HG03558 (cell line): ENCODE results near the gene BCL2.

Source experiments
- ATAC-seq: cut with Tn5 transposase; IDR thresholded peaks from one replicate; pipeline ENCODE4 v1.9.1; 2021; ENCODE audit warnings: moderate number of reproducible peaks; ENCODE audit not compliant: unreplicated experiment; ENCODE audit errors: extremely low read depth

Gene BCL2

DNA sequence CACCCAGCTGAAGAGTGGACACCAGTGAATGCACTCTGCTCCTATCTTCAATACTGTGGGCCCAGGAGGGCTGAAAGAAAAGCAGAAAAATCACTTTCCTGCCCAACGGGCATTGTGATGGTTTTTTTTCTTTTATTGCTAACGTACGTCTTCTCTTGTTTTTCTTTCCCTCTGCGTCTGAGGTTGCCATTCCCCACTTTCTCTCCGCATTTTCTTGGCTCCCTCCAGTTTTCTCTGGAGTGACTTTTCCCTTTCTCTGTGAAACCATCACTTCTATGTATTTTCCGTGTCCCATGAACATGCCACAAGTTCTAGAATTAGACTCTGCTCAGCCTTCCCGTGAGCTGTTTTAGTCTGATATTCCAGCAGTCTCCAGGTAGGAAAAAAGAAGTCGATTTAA, 169.2 kb downstream of the BCL2 start:
- no peak for ATAC-seq

DNA sequence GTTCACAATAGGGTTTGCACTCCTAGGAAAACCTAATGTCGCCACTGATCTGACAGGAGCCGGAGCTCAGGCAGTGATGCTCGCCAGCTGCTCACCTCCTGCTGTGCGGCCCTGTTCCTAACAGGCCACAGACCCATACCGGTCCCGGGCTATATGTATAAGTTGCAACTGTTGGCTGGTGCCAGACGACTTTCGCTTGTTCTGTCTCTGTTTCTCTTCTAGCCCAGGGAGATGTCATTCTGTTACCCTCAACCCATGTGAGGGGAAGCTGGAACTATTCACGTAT, 170.3 kb downstream of the BCL2 start:
- ATAC-seq, result no peak

DNA sequence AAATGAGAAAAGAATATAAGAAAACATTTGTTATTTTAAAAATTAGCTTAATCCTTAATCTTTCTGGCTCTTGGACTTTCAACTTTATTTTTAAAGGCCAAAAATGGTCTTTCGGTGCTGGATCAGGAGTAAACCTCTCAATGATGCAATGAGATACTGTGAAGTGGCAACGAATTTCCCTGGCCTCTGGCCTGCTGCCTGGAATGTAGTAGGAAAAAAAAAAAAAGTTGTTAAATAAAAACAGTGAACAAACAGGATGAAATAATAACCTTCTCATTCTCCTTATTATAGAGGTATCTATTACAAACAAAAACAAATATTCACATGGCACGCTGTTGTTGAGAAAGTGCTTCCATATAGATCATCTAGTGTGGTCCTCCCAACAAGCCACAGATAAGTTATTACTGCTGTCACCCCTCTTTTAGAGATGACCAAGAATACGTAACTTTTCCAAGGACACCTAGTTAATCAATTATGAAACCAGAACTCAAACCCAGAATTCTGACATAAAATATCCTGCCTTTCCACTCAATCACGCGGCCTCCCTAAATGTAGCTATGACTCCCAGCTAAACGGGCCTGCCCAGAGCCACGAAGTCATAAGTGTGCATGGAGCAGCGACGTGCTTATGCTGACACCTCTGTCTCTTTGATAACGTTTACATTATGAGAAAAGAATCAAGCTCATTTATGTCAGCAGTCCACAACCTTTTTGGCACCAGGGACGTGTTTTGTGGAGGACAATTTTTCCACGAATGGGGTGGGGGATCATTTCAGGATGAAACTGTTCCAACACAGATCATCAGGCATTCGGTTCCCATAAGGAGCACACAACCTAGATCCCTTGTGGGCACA, 170.9 kb downstream of the BCL2 start:
- ATAC-seq, result no peak

GRCh38 chr18:63147973-63148372, 171.6 kb downstream of the BCL2 start:
- no peak for ATAC-seq

DNA sequence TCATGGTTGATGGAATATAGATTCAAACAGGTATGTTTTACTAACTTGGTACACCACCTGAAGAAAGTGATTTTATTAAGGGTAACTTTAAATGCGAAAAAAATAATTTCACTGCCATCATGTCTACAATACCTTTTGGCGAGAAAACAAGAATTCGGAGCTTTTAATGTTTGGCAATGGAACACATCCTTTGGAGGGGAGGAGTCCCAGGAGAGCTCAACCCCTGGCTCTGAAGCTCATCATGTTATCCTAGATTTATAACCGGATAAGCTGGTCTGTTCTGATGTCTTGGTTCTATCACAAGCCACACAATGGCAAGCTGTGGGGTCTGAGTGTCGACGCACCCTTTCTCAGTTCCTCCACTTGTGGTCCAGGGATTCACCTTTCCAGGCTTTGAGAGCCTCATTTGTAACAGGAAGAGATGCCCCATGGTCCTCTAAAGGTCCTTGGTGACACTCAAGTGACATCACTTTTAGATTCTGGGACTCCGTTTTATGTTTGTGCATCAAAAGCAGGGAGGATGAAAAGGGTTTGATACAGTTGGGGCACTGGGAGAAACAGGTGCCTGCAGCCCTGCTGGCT, 172.7 kb downstream of the BCL2 start:
- no peak for ATAC-seq

GRCh38 chr18:63145851-63146555, 173.6 kb downstream of the BCL2 start:
- ATAC-seq, result no peak

GRCh38 chr18:63145166-63145850, 174.3 kb downstream of the BCL2 start:
- no peak for ATAC-seq

DNA sequence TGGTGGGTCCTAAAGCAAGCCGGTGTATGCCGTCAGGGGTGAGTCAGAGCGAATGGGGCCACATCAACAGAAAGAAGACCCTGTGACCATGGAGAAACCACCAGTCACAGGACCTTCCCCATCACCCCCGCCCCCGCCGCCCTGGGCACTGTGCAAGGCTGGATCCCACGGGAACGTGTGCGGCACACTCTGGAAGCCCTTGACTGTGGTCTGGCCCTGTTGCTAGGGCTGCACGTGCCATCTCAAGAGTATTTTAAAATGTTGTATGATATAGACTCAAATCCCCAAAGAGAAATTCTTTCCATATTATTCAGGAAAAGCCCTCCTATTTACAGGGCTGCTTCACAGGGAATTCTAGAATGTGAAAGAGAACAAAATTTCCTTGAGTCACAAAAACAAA, 174.8 kb downstream of the BCL2 start:
- no peak for ATAC-seq

- ATAC-seq, result no peak
These were observed 176.2 kb downstream of the BCL2 start for GRCh38 chr18:63143330-63143771.

- ATAC-seq, result no peak
These were observed 176.9 kb downstream of the BCL2 start for GRCh38 chr18:63142594-63143225.

DNA sequence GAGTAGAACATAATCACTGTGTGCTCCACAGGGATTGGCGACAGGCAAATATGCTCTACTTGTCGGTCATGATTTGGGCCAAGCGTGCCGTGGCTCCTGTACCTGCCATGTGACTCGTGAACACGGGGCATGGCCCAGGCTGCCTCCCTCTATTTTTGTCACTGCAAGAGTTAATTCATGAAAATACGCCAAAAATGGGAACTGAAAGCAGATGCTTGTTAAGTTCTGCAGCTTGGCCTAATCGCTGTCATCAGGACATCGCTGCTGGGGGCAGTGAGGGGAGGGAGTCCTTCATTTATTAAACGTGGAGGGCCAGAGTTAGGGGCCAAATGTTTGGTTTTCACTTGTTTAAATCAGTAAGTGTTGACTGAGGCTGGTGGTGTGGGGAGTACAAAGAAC, 177.8 kb downstream of the BCL2 start:
- peak; percentile 32 for ATAC-seq

GRCh38 chr18:63140997-63141777, 178.4 kb downstream of the BCL2 start:
- ATAC-seq, result no peak

DNA sequence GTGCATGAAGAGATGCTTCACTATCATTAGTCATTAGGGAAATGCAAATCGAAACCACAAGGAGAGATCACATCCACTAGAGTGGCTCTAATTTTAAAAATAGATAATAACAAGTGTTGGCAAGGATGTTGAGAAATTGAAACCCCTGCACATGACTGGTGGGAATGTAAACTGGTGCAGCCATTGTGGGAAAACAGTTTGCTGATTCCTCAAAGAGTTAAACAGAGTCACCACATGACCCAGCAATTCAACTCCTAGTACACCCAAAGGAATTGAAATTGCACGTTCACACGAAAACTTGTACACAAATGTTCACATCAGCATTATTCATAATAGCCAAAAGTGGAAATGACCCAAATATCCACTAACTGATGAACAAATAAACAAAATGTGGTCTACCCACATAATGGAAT, 179.5 kb downstream of the BCL2 start:
- ATAC-seq, result no peak

DNA sequence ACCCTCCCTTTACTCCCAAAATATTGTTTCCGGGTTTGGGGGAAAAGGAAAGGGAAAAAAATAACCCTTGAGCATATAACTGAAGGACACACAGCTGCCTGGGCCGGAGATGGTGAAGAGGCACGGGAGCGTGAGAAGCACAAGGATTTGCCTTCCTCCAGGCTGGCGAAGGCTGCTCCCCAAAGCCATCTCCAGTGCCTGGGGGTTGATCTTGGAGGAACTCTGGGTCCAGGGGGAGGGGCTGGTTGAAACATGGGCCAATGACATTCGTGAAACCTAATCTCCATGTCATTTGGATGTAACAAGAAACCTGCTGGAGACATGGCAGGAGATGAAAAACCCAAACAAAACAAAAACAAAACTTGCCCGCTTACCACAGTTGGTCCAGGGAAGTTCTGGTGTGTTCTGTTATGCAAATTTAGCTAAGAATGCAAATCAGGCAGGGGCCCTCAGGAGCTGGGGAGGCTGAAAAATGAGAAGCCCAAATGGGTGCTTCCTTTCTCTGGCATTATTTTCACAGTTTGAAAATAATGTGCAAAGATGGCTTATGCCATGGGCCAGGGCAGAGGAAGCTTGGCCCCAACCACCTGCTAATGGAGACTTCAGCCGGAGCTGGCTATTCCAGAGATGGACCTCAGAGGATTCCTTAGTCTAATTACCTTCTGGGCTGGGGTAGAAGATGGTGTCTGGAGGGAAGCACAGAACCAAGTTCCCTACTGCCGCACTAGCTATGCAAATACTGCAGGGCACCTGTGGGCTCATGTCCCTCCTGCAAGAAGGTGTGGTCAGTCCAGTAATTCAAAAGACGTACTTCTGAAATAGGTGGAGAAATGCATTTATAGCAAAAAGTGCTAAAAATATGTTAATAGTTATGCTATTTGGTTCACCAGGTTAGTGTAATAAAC, 180.9 kb downstream of the BCL2 start:
- peak; percentile 29 for ATAC-seq

- no peak for ATAC-seq
These were observed 181.6 kb downstream of the BCL2 start for GRCh38 chr18:63137999-63138435.

DNA sequence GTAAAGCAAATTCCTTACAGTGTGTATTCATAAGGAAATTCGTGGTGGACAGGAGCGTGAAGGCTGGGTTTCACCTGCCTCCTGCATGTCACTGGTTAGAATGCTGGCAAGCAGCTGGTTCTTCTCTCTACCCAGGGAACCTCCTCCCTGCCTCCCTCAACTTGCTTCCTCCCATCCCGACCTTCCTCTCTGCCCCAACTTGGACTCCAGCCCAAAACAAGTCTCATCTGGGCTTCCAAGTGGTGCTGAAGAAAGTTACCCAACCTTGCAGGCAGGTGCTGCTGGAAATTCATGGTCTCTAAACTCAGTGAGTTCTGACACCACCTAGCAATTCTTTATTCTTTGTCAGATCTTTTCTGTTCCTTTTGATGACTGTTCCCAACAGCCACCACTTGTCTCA, 184.5 kb downstream of the BCL2 start:
- no peak for ATAC-seq

DNA sequence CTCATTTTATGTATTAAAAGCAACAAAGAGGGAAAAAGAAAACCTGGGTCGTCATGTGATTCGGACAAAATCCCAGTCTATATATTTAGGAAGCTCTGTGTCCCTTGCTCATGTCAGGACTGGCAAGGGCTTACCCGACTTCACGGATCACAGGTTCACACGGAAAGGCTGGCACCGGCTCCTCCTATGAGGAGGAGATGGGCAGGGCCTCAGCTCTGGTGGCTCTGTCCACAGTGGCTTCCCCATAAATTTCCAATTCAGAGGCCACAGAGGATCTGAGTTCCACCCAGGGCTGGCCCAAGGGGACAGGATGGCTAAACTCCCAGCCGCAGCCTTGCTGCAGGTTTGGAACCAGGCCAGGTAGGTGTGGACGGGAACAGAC, 186.8 kb downstream of the BCL2 start:
- no peak for ATAC-seq

- no peak for ATAC-seq
These were observed 187.4 kb downstream of the BCL2 start for GRCh38 chr18:63131959-63132818.
